CD4-positive, alpha-beta memory T cell (primary cell): ENCODE measurements around the gene SMIM45. TPM values are rescaled to one million over a fixed set of nuclear protein-coding genes. Genes with fewer than 3 reads are reported as not detected.

Source experiments
- CTCF ChIA-PET: fragments of 350-600 bp; sonication (Branson Sonifier 250); formaldehyde crosslinking; loops from one replicate; lab custom pipeline; 2021; ENCODE audit warnings: inconsistent platforms; ENCODE audit not compliant: partially characterized antibody; lab: Charles Lee
- POLR2A ChIA-PET: fragments of 350-600 bp; sonication (Branson Sonifier 250); formaldehyde crosslinking; loops from one replicate; lab custom pipeline; 2021; ENCODE audit not compliant: partially characterized antibody; lab: Charles Lee
- DNase-seq, 5 donors: peaks; one replicate each; pipeline versions ENCODE4 v3.0.0 to v3.0.0-alpha.2; 2020 to 2022; ENCODE audit warnings: mixed read lengths in 1 of 5
- H3K27ac ChIP-seq: one replicate; pipeline ENCODE4 v1.7.0; 2013; ENCODE audit warnings: low read depth, low read length
- H3K27me3 ChIP-seq: 2 replicates; pipeline ENCODE4 v1.7.0; 2013; ENCODE audit warnings: mild to moderate bottlenecking, low read length, moderate library complexity; ENCODE audit not compliant: insufficient read depth
- H3K36me3 ChIP-seq: 2 replicates; pipeline ENCODE4 v1.7.0; 2013; ENCODE audit warnings: mild to moderate bottlenecking, low read length, moderate library complexity; ENCODE audit not compliant: insufficient read depth
- H3K4me1 ChIP-seq: 2 replicates; pipeline ENCODE4 v1.7.0; 2013; ENCODE audit warnings: mild to moderate bottlenecking, low read length, moderate library complexity; ENCODE audit not compliant: insufficient read depth
- H3K4me3 ChIP-seq, 2 donors: one replicate each; pipeline ENCODE4 v1.7.0; 2013; ENCODE audit warnings: low read length in 2 of 2, mild to moderate bottlenecking in 1 of 2
- H3K9me3 ChIP-seq, 2 donors: one replicate each; pipeline ENCODE4 v1.7.0; 2013; ENCODE audit warnings: low read length in 2 of 2, control low read depth in 1 of 2; ENCODE audit not compliant: control insufficient read depth in 1 of 2
- H3K27ac Mint-ChIP-seq, 7 donors: one replicate each; pipeline ENCODE4 v1.8.0; 2020 to 2021; ENCODE audit warnings: mixed read lengths in 7 of 7, mild to moderate bottlenecking in 6 of 7, inconsistent platforms in 3 of 7, moderate library complexity in 3 of 7
- H3K27me3 Mint-ChIP-seq, 2 donors: one replicate each; pipeline ENCODE4 v1.8.0; 2020 to 2021; ENCODE audit warnings: mixed read lengths in 2 of 2
- H3K36me3 Mint-ChIP-seq, 2 donors: one replicate each; pipeline ENCODE4 v1.8.0; 2020 to 2021; ENCODE audit warnings: mixed read lengths in 2 of 2, inconsistent platforms in 1 of 2, mild to moderate bottlenecking in 1 of 2
- H3K4me1 Mint-ChIP-seq, 4 donors: one replicate each; pipeline ENCODE4 v1.8.0; 2020 to 2021; ENCODE audit warnings: mixed read lengths in 4 of 4, mild to moderate bottlenecking in 1 of 4
- H3K4me3 Mint-ChIP-seq, 8 donors: one replicate each; pipeline ENCODE4 v1.8.0; 2020 to 2021; ENCODE audit warnings: mixed read lengths in 8 of 8, mild to moderate bottlenecking in 7 of 8, moderate library complexity in 6 of 8, inconsistent platforms in 3 of 8
- H3K9me3 Mint-ChIP-seq, 8 donors: one replicate each; pipeline ENCODE4 v1.8.0; 2020 to 2021; ENCODE audit warnings: mixed read lengths in 8 of 8, mild to moderate bottlenecking in 5 of 8, inconsistent platforms in 3 of 8, moderate library complexity in 1 of 8
- intact Hi-C: fragments of 100-400 bp; cut with micrococcal nuclease; formaldehyde crosslinking; loops from one replicate; pipeline ENCODE4 v1.15.1; 2023
- polyA plus RNA-seq, 2 donors: library from polyadenylated mRNA; unstranded; fragments of 300-500 nt; fragmentation: Illumina TruSeq; gene quantifications; one replicate each; pipeline ENCODE4 v1.2.3, GENCODE V29; 2021
- total RNA-seq, 2 experiments: library from RNA; stranded (reverse); gene quantifications; one replicate each; pipeline ENCODE4 v1.2.3, GENCODE V29; 2021

The SMIM45 gene

DNA sequence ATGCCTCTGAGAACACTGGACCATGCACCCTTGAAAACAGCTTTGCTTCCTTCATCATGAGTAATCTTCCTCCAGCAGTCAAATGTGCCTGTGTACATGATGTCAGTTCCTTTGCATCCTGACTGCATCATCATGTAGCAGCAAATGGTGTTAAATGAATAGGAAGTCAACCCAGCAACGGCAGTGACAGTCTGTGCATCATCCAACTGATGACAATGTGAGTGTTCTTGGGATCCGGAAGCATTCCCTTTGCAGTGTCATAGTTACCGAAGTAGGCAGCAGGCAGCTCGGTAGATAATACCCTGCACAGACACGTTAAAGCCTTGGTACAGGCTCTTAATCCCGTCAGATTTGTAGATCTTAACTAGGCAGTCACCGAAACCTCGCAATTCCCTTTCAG, 49.2 kb downstream of the SMIM45 start:
- no peaks in the 10 kb centered on the region for H3K27me3 Mint-ChIP-seq
- peaks cover 13 to 35% (median 19%) of the 10 kb centered on the region in 4 donors for H3K4me1 Mint-ChIP-seq
- H3K27ac Mint-ChIP-seq = peak overlapping the region in 1 of 7 donors; percentile 32
- H3K4me3 Mint-ChIP-seq = peak overlapping the region in 1 of 8 donors; percentile 13
- peaks cover 0 to 35% (median 9%) of the 10 kb centered on the region in 8 donors for H3K9me3 Mint-ChIP-seq
- POLR2A ChIA-PET = no interaction called here
- Histone ChIP-seq H3K4me3 (no peak overlapping the region), H3K4me1 (peaks cover 21% of the 10 kb centered on the region), H3K36me3 (no peaks in the 10 kb centered on the region), H3K27me3 (no peaks in the 10 kb centered on the region), H3K27ac (no peak overlapping the region), H3K9me3 (no peaks in the 10 kb centered on the region)
- H3K36me3 Mint-ChIP-seq = peaks cover 8 to 16% of the 10 kb centered on the region in 2 donors
- DNase-seq = no peak
- CTCF ChIA-PET = no interaction called here
- intact Hi-C loops = no loop called here

DNA sequence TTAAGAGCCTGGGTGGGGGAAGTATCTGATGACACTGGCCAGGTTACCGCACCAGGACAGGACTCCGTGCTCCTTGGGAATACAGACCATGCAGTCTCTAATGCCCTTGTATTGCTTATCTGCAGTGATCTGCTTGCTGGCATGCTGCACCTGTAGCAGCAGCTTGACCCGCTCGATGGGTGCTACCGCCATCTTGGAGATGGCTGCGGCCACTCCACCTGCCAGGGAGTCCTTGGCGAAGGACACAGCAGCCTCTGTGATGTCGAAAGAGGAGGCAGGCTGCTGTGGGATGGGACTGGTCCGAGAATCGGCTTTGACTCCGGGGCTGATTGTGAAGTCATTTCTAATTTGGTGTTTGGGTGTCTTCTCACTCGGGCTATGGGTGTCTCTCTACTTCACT, 49.8 kb downstream of the SMIM45 start:
- ChIA-PET POLR2A (no interaction called here), CTCF (no interaction called here)
- Mint-ChIP-seq H3K9me3 (peaks cover 0 to 41% (median 12%) of the 10 kb centered on the region in 8 donors), H3K27ac (no peak overlapping the region), H3K36me3 (peaks cover 8 to 16% of the 10 kb centered on the region in 2 donors), H3K4me3 (no peak overlapping the region), H3K4me1 (peaks cover 13 to 35% (median 19%) of the 10 kb centered on the region in 4 donors), H3K27me3 (no peaks in the 10 kb centered on the region)
- Histone ChIP-seq H3K36me3 (no peaks in the 10 kb centered on the region), H3K4me3 (no peak overlapping the region), H3K27me3 (no peaks in the 10 kb centered on the region), H3K27ac (no peak overlapping the region), H3K4me1 (peaks cover 21% of the 10 kb centered on the region), H3K9me3 (no peaks in the 10 kb centered on the region)
- DNase-seq = no peak
- intact Hi-C loops = no loop called here

DNA sequence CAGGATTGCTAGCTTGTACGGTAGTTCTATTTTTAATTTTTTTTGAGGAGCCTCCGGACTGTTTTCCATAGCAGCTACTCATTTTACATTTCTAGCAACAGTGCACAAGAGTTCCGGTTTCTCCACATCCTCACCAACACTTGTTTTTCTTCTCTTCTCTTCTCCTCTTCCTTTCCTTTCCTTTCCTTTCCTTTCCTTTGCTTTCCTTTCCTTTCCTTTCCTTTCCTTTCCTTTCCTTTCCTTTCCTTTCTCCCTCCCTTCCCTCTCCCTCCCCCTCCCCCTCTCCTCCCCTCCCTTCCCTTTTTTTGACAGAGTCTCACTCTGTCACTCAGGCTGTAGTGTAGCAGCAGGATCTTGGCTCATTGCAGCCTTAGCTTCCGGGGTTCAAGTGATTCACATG, 56.0 kb downstream of the SMIM45 start:
- DNase-seq = no peak
- H3K4me1 ChIP-seq = no peaks in the 10 kb centered on the region
- peaks cover 0 to 56% (median 38%) of the 10 kb centered on the region in 8 donors for H3K9me3 Mint-ChIP-seq
- POLR2A ChIA-PET = no interaction called here
- H3K4me3 Mint-ChIP-seq = no peak overlapping the region
- H3K27me3 Mint-ChIP-seq = peaks cover 3 to 6% of the 10 kb centered on the region in 2 donors
- H3K27ac ChIP-seq = no peak overlapping the region
- no peak overlapping the region for H3K27ac Mint-ChIP-seq
- CTCF ChIA-PET = no interaction called here
- intact Hi-C loops = no loop called here
- H3K27me3 ChIP-seq = no peaks in the 10 kb centered on the region
- no peaks in the 10 kb centered on the region for H3K4me1 Mint-ChIP-seq
- H3K9me3 ChIP-seq = no peaks in the 10 kb centered on the region
- no peak overlapping the region for H3K4me3 ChIP-seq
- H3K36me3 Mint-ChIP-seq = peaks cover 1 to 3% of the 10 kb centered on the region in 2 donors
- no peaks in the 10 kb centered on the region for H3K36me3 ChIP-seq

Other genes starting within 250 kb of the SMIM45 start
- gene CCDC134, start 151.5 kb upstream of the SMIM45 start, total RNA-seq = 10 to 100 TPM; 23.2 to 27.8 TPM
- gene CCDC134, start 151.5 kb upstream of the SMIM45 start, polyA plus RNA-seq = 1 to 10 TPM; 1.2 to 2.7 TPM
- gene SREBF2, start 119.0 kb upstream of the SMIM45 start, total RNA-seq = 100 to 1,000 TPM; 109 to 112 TPM
- gene SREBF2, start 119.0 kb upstream of the SMIM45 start, polyA plus RNA-seq = 10 to 100 TPM; 14.5 to 23.6 TPM
- not detected for gene SHISA8, start 37.1 kb upstream of the SMIM45 start, total RNA-seq
- gene SHISA8, start 37.1 kb upstream of the SMIM45 start, polyA plus RNA-seq = not detected
- 10 to 100 TPM; 14.3 to 14.8 TPM for gene TNFRSF13C, start 25.3 kb upstream of the SMIM45 start, total RNA-seq
- gene TNFRSF13C, start 25.3 kb upstream of the SMIM45 start, polyA plus RNA-seq = 1 to 10 TPM in 1 of 2 donors, under 1 TPM in 1; 0.37 to 1.4 TPM
- gene CENPM, start 5.0 kb upstream of the SMIM45 start, total RNA-seq = 10 to 100 TPM in 1 of 2 experiments, 1 to 10 TPM in 1; 7.6 to 12.0 TPM
- 10 to 100 TPM; 14.1 to 19.2 TPM for gene CENPM, start 5.0 kb upstream of the SMIM45 start, polyA plus RNA-seq
- under 1 TPM; 0.36 to 0.81 TPM for gene SEPTIN3, start 17.3 kb downstream of the SMIM45 start, total RNA-seq
- not detected for gene SEPTIN3, start 17.3 kb downstream of the SMIM45 start, polyA plus RNA-seq
- 1 to 10 TPM; 3.5 to 5.4 TPM for gene WBP2NL, start 46.6 kb downstream of the SMIM45 start, total RNA-seq
- gene WBP2NL, start 46.6 kb downstream of the SMIM45 start, polyA plus RNA-seq = under 1 TPM; 0.49 to 0.59 TPM
- 10 to 100 TPM; 13.9 to 14.5 TPM for gene NAGA, start 118.7 kb downstream of the SMIM45 start, total RNA-seq
- 10 to 100 TPM; 18.0 to 25.4 TPM for gene NAGA, start 118.7 kb downstream of the SMIM45 start, polyA plus RNA-seq
- gene PHETA2, start 122.1 kb downstream of the SMIM45 start, total RNA-seq = 1 to 10 TPM; 1.7 to 1.9 TPM
- 1 to 10 TPM in 1 of 2 donors, under 1 TPM in 1; 0.69 to 1.6 TPM for gene PHETA2, start 122.1 kb downstream of the SMIM45 start, polyA plus RNA-seq
- gene SMDT1, start 127.5 kb downstream of the SMIM45 start, total RNA-seq = 100 to 1,000 TPM; 101 to 105 TPM
- 100 to 1,000 TPM; 172 to 279 TPM for gene SMDT1, start 127.5 kb downstream of the SMIM45 start, polyA plus RNA-seq
- 10 to 100 TPM; 42.1 to 44.4 TPM for gene NDUFA6, start 138.6 kb downstream of the SMIM45 start, total RNA-seq
- gene NDUFA6, start 138.6 kb downstream of the SMIM45 start, polyA plus RNA-seq = 100 to 1,000 TPM; 137 to 153 TPM
- gene CYP2D6, start 178.7 kb downstream of the SMIM45 start, total RNA-seq = 10 to 100 TPM in 1 of 2 experiments, 1 to 10 TPM in 1; 8.8 to 10.7 TPM
- gene CYP2D6, start 178.7 kb downstream of the SMIM45 start, polyA plus RNA-seq = under 1 TPM in 1 of 2 donors, not detected in 1; 0.23 TPM